Ishikawa (cell line): Measurements from ENCODE around the gene RASIP1.

Experiments used
- CEBPB ChIP-seq: IDR thresholded peaks from 2 replicates; pipeline ENCODE4 v1.6.1; 2012
- CREB1 ChIP-seq: IDR thresholded peaks from 2 replicates; pipeline ENCODE4 v1.6.1; 2012; ENCODE audit warnings: low read depth
- EGR1 ChIP-seq: IDR thresholded peaks from 2 replicates; pipeline ENCODE4 v1.6.1; 2012
- EP300 ChIP-seq: IDR thresholded peaks from 2 replicates; pipeline ENCODE4 v1.6.1; 2012; ENCODE audit warnings: borderline replicate concordance
- FOXM1 ChIP-seq: IDR thresholded peaks from 2 replicates; pipeline ENCODE4 v1.6.1; 2012; ENCODE audit warnings: low read depth, borderline replicate concordance
- MAX ChIP-seq: IDR thresholded peaks from 2 replicates; pipeline ENCODE4 v1.6.1; 2012
- NFIC ChIP-seq: IDR thresholded peaks from 2 replicates; pipeline ENCODE4 v1.6.1; 2012
- RAD21 ChIP-seq: IDR thresholded peaks from 2 replicates; pipeline ENCODE4 v1.6.1; 2012; ENCODE audit warnings: low read depth
- REST ChIP-seq: IDR thresholded peaks from 2 replicates; pipeline ENCODE4 v1.6.1; 2012; ENCODE audit warnings: low read depth, mild to moderate bottlenecking
- TAF1 ChIP-seq: IDR thresholded peaks from 2 replicates; pipeline ENCODE4 v1.6.1; 2012; ENCODE audit warnings: low read depth, mild to moderate bottlenecking
- TCF12 ChIP-seq: IDR thresholded peaks from 2 replicates; pipeline ENCODE4 v1.6.1; 2012; ENCODE audit warnings: low read depth
- TEAD4 ChIP-seq: IDR thresholded peaks from 2 replicates; pipeline ENCODE4 v1.6.1; 2012
- USF1 ChIP-seq: IDR thresholded peaks from 2 replicates; pipeline ENCODE4 v1.6.1; 2012
- YY1 ChIP-seq: IDR thresholded peaks from 2 replicates; pipeline ENCODE4 v1.6.1; 2012; ENCODE audit warnings: low read depth
- ZBTB7A ChIP-seq: IDR thresholded peaks from 2 replicates; pipeline ENCODE4 v1.6.1; 2012; ENCODE audit warnings: low read depth

Gene RASIP1

GRCh38 chr19:48745208-48745995 lies 5.0 kb upstream of the RASIP1 start:
- no peak for TF ChIP-seq MAX
- TF ChIP-seq TEAD4, result no peak
- TF ChIP-seq TCF12, result no peak
- no peak for TF ChIP-seq RAD21
- no peak for TF ChIP-seq CEBPB
- no peak for TF ChIP-seq TAF1
- no peak for TF ChIP-seq EGR1
- no peak for TF ChIP-seq ZBTB7A
- no peak for TF ChIP-seq REST
- no peak for TF ChIP-seq EP300
- no peak for TF ChIP-seq USF1
- no peak for TF ChIP-seq YY1
- no peak for TF ChIP-seq FOXM1
- no peak for TF ChIP-seq CREB1
- no peak for TF ChIP-seq NFIC

- TF ChIP-seq MAX (no peak), FOXM1 (no peak), TCF12 (no peak), NFIC (no peak), YY1 (no peak), TEAD4 (no peak), CREB1 (no peak), EP300 (no peak), USF1 (no peak), REST (no peak), TAF1 (no peak), RAD21 (no peak), ZBTB7A (no peak), CEBPB (no peak), EGR1 (no peak)
These were observed 1.7 kb upstream of the RASIP1 start for GRCh38 chr19:48742096-48742495.

- TF ChIP-seq EP300, result no peak
- no peak for TF ChIP-seq NFIC
- no peak for TF ChIP-seq TCF12
- no peak for TF ChIP-seq RAD21
- peak; percentile 29; the same call in 1 of the 2 replicates for TF ChIP-seq USF1
- TF ChIP-seq MAX, result no peak
These were observed 954 bp upstream of the RASIP1 start for GRCh38 chr19:48741129-48741999.

GRCh38 chr19:48739404-48740163 lies 826 bp downstream of the RASIP1 start:
- TF ChIP-seq ZBTB7A (peak; percentile 69; the same call in 1 of the 2 replicates), EGR1 (no peak)
